ENCODE measurements around the gene TTC28.

- TF ChIP-seq, protein P1, sequence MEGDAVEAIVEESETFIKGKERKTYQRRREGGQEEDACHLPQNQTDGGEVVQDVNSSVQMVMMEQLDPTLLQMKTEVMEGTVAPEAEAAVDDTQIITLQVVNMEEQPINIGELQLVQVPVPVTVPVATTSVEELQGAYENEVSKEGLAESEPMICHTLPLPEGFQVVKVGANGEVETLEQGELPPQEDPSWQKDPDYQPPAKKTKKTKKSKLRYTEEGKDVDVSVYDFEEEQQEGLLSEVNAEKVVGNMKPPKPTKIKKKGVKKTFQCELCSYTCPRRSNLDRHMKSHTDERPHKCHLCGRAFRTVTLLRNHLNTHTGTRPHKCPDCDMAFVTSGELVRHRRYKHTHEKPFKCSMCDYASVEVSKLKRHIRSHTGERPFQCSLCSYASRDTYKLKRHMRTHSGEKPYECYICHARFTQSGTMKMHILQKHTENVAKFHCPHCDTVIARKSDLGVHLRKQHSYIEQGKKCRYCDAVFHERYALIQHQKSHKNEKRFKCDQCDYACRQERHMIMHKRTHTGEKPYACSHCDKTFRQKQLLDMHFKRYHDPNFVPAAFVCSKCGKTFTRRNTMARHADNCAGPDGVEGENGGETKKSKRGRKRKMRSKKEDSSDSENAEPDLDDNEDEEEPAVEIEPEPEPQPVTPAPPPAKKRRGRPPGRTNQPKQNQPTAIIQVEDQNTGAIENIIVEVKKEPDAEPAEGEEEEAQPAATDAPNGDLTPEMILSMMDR (IDR thresholded peaks at IDR 0.05; ENCODE audit: low read depth, low read length) = no peak
- TF ChIP-seq POLR2A (IDR thresholded peaks at IDR 0.05; ENCODE audit: extremely low read depth, insufficient read length) (no peak), MAX (IDR thresholded peaks at IDR 0.05; ENCODE audit: low read depth, low read length) (no peak)
These were observed 661.8 kb downstream of the TTC28 start for GRCh38 chr22:28017859-28018258.

Data from NB4 (cell line).